LNCAP (cell line): ENCODE results near the gene ABTB1.

Source experiments
- CTCF ChIP-seq: fragments of 450-650 bp; IDR thresholded peaks from 2 replicates; pipeline ENCODE4 v1.5.1; 2017; ENCODE audit warnings: mild to moderate bottlenecking

The ABTB1 gene

GRCh38 chr3:127708837-127709236 is 36.1 kb downstream of the ABTB1 start:
- TF ChIP-seq CTCF, result no peak

GRCh38 chr3:127709320-127710060 is 36.7 kb downstream of the ABTB1 start:
- TF ChIP-seq CTCF, result no peak

- no peak for TF ChIP-seq CTCF
These were observed 37.6 kb downstream of the ABTB1 start for GRCh38 chr3:127710155-127710941.

- no peak for TF ChIP-seq CTCF
These were observed 38.4 kb downstream of the ABTB1 start for GRCh38 chr3:127711021-127711695.

GRCh38 chr3:127711896-127712295 is 39.1 kb downstream of the ABTB1 start:
- TF ChIP-seq CTCF, result no peak

- no peak for TF ChIP-seq CTCF
These were observed 39.7 kb downstream of the ABTB1 start for GRCh38 chr3:127712461-127712860.

- TF ChIP-seq CTCF, result no peak
These were observed 40.4 kb downstream of the ABTB1 start for GRCh38 chr3:127712881-127713771.
